IMR-90 (cell line): Measurements from ENCODE around the gene CASQ1. TPM values are rescaled to one million over a fixed set of nuclear protein-coding genes. Genes with fewer than 3 reads are reported as not detected.

Experiments used
- ATAC-seq: fragments of 200-7000 bp; cut with Tn5 transposase; 2 replicates; pipeline ENCODE4 v1.9.1; 2020; ENCODE audit warnings: low read depth, mild to moderate bottlenecking, moderate library complexity
- BruUV-seq: library from RNA; stranded (reverse); fragments of 400-500 nt; replicated peaks from 2 replicates; lab custom pipeline; 2021; lab: Mats Ljungman, UMichigan
- CTCF ChIA-PET: fragments of 300-600 bp; formaldehyde crosslinking; extraction: SDS; loops from one replicate; lab custom pipeline; 2021; ENCODE audit warnings: antibody characterized with exemption; lab: Yijun Ruan, JAX
- POLR2A ChIA-PET: fragments of 300-600 bp; sonication (Branson Sonifier 250); formaldehyde crosslinking; loops from one replicate; lab custom pipeline; 2022; ENCODE audit warnings: antibody characterized with exemption; ENCODE audit not compliant: unreplicated experiment; lab: Charles Lee
- DNase-seq: peaks from one replicate; pipeline ENCODE4 v3.0.0; 2013
- H2AFZ ChIP-seq: replicated peaks from 2 replicates; pipeline ENCODE3; 2013; ENCODE audit warnings: low read length, mild to moderate bottlenecking; ENCODE audit not compliant: poor library complexity
- H2AK5ac ChIP-seq: 2 replicates; pipeline ENCODE4 v1.6.1; 2013; ENCODE audit warnings: low read depth, low read length, inconsistent platforms
- H2AK9ac ChIP-seq: replicated peaks from 2 replicates; pipeline ENCODE3; 2013; ENCODE audit warnings: mild to moderate bottlenecking, low read depth, low read length, moderate library complexity; ENCODE audit not compliant: poor library complexity
- H2BK120ac ChIP-seq: 2 replicates; pipeline ENCODE4 v1.6.1; 2013; ENCODE audit warnings: low read depth, low read length, inconsistent platforms
- H2BK15ac ChIP-seq: 3 replicates; pipeline ENCODE4 v1.6.1; 2013; ENCODE audit warnings: low read depth, low read length, inconsistent platforms
- H2BK20ac ChIP-seq: 2 replicates; pipeline ENCODE4 v1.6.1; 2013; ENCODE audit warnings: low read depth, mild to moderate bottlenecking, inconsistent platforms, low read length, moderate library complexity
- H2BK5ac ChIP-seq: 2 replicates; pipeline ENCODE4 v1.6.1; 2013; ENCODE audit warnings: mild to moderate bottlenecking, low read depth, low read length, inconsistent platforms; ENCODE audit not compliant: poor library complexity, severe bottlenecking
- H3K14ac ChIP-seq: replicated peaks from 2 replicates; pipeline ENCODE4 v1.6.1; 2013; ENCODE audit warnings: low read depth, low read length, inconsistent platforms
- H3K18ac ChIP-seq: 2 replicates; pipeline ENCODE4 v1.6.1; 2013; ENCODE audit warnings: low read depth, low read length, control low read depth
- H3K23ac ChIP-seq: 2 replicates; pipeline ENCODE4 v1.6.1; 2013; ENCODE audit warnings: low read depth, low read length, inconsistent platforms
- H3K27ac ChIP-seq: 2 replicates; pipeline ENCODE4 v1.5.1; 2013; ENCODE audit warnings: mild to moderate bottlenecking, control low read depth, low read length; ENCODE audit not compliant: insufficient read depth
- H3K27me3 ChIP-seq: 2 replicates; pipeline ENCODE4 v1.6.1; 2013; ENCODE audit warnings: low read length; ENCODE audit not compliant: control insufficient read depth, insufficient read depth
- H3K36me3 ChIP-seq: 2 replicates; pipeline ENCODE4 v1.6.1; 2013; ENCODE audit warnings: low read length, mixed read lengths; ENCODE audit not compliant: control insufficient read depth, insufficient read depth
- H3K4ac ChIP-seq: 2 replicates; pipeline ENCODE4 v1.6.1; 2013; ENCODE audit warnings: low read depth, low read length, inconsistent platforms
- H3K4me1 ChIP-seq: 2 replicates; pipeline ENCODE4 v1.6.1; 2013; ENCODE audit warnings: low read length, mixed read lengths; ENCODE audit not compliant: control insufficient read depth, insufficient read depth
- H3K4me2 ChIP-seq: 2 replicates; pipeline ENCODE4 v1.6.1; 2013; ENCODE audit warnings: low read depth, mild to moderate bottlenecking, control low read depth, low read length, moderate library complexity
- H3K4me3 ChIP-seq: 2 replicates; pipeline ENCODE4 v1.5.1; 2013; ENCODE audit warnings: low read depth, mild to moderate bottlenecking, control low read depth, low read length, moderate library complexity; ENCODE audit not compliant: insufficient read depth
- H3K56ac ChIP-seq: 2 replicates; pipeline ENCODE4 v1.6.1; 2013; ENCODE audit warnings: low read length, inconsistent platforms; ENCODE audit not compliant: insufficient read depth; ENCODE audit errors: extremely low read depth
- H3K79me1 ChIP-seq, 2 experiments: 2 replicates each; pipeline ENCODE4 v1.6.1; 2013; ENCODE audit warnings: low read length in 2 of 2, inconsistent platforms in 1 of 2, low read depth in 1 of 2
- H3K9ac ChIP-seq: 2 replicates; pipeline ENCODE4 v1.6.1; 2013; ENCODE audit warnings: low read depth, low read length, control low read depth
- H3K9me1 ChIP-seq: 2 replicates; pipeline ENCODE4 v1.6.1; 2013; ENCODE audit warnings: low read length, inconsistent platforms; ENCODE audit not compliant: insufficient read depth
- H3K9me3 ChIP-seq: 2 replicates; pipeline ENCODE4 v1.6.1; 2013; ENCODE audit warnings: low read length; ENCODE audit not compliant: control insufficient read depth, insufficient read depth
- H4K20me1 ChIP-seq: 2 replicates; pipeline ENCODE4 v1.6.1; 2013; ENCODE audit warnings: low read length, inconsistent platforms; ENCODE audit not compliant: insufficient read depth
- H4K5ac ChIP-seq: 2 replicates; pipeline ENCODE4 v1.6.1; 2013; ENCODE audit warnings: mild to moderate bottlenecking, low read depth, low read length, control low read depth
- H4K8ac ChIP-seq, 2 experiments: 2 replicates each; pipeline ENCODE4 v1.6.1; 2013; ENCODE audit warnings: low read depth in 2 of 2, low read length in 2 of 2, control low read depth in 1 of 2, inconsistent platforms in 1 of 2
- H4K91ac ChIP-seq: 2 replicates; pipeline ENCODE4 v1.6.1; 2013; ENCODE audit warnings: low read depth, low read length, inconsistent platforms; ENCODE audit not compliant: insufficient read depth
- BHLHE40 ChIP-seq: fragments of 150-350 bp; IDR thresholded peaks from 2 replicates; pipeline ENCODE4 v1.6.1; 2016; ENCODE audit warnings: mild to moderate bottlenecking, low read depth, low read length
- CHD1 ChIP-seq: IDR thresholded peaks from 2 replicates; pipeline ENCODE4 v1.6.1; 2012; ENCODE audit warnings: low read depth, low read length, improper control_type of control experiment
- MAFK ChIP-seq: IDR thresholded peaks from 2 replicates; pipeline ENCODE4 v1.6.1; 2012; ENCODE audit warnings: low read depth, low read length, improper control_type of control experiment
- MXI1 ChIP-seq: IDR thresholded peaks from 2 replicates; pipeline ENCODE4 v1.6.1; 2012; ENCODE audit warnings: low read depth, mild to moderate bottlenecking, low read length, moderate library complexity, borderline replicate concordance
- NFE2L2 ChIP-seq: fragments of 150-350 bp; IDR thresholded peaks from 2 replicates; pipeline ENCODE4 v1.6.1; 2016; ENCODE audit warnings: low read depth, mild to moderate bottlenecking, low read length
- RAD21 ChIP-seq: IDR thresholded peaks from 2 replicates; pipeline ENCODE4 v1.6.1; 2012; ENCODE audit warnings: low read length, improper control_type of control experiment
- RFX5 ChIP-seq: IDR thresholded peaks from 2 replicates; pipeline ENCODE4 v1.8.0; 2012; ENCODE audit warnings: low read depth, mild to moderate bottlenecking, low read length, moderate library complexity
- SMC3 ChIP-seq: fragments of 150-350 bp; IDR thresholded peaks from 2 replicates; pipeline ENCODE4 v1.6.1; 2016; ENCODE audit warnings: low read depth, mild to moderate bottlenecking, antibody characterized with exemption, low read length, moderate library complexity
- WGBS, 2 experiments: methylation state at CpG; one replicate each; pipeline versions ENCODE4 v1.1.5 to v1.1.7; 2013; ENCODE audit warnings: missing lambda C conversion rate in 2 of 2; ENCODE audit not compliant: insufficient read length in 1 of 2; ENCODE audit errors: extremely low coverage in 2 of 2; 5-methylcytosine and 5-hydroxymethylcytosine counted together
- dilution Hi-C: fragments of 300-500 bp; cut with HindIII; formaldehyde crosslinking; loops from one replicate; pipeline ENCODE4 v1.14.3; 2018; ENCODE audit warnings: low sequenced_read_pairs; ENCODE audit not compliant: unreplicated experiment
- in situ Hi-C: fragments of 300-500 bp; cut with MboI; formaldehyde crosslinking; loops from 3 replicates; pipeline ENCODE4 v1.14.3; 2019; ENCODE audit warnings: low sequenced_read_pairs, inconsistent platforms, mixed read lengths
- intact Hi-C: fragments of 100-400 bp; cut with micrococcal nuclease; formaldehyde crosslinking; loops from 2 replicates; pipeline ENCODE4 v1.10.0; 2022
- polyA plus RNA-seq, 3 experiments: library from polyadenylated mRNA; depleted of rRNA; stranded (reverse); fragments of >200 nt; gene quantifications; 2 replicates each; pipeline ENCODE4 v1.2.3, GENCODE V29; 2012; ENCODE audit warnings: low replicate concordance in 1 of 3
- total RNA-seq: library from RNA; depleted of rRNA; stranded (reverse); fragments of >200 nt; gene quantifications from 2 replicates; pipeline ENCODE4 v1.2.3, GENCODE V29; 2012
- TF ChIP-seq, protein P1 (sequence below): conservative IDR thresholded peaks from 2 replicates; pipeline ENCODE4 v1.5.1; 2012; ENCODE audit warnings: mild to moderate bottlenecking, low read depth, low read length, improper control_type of control experiment
- TF ChIP-seq, protein P2 (sequence below): fragments of 150-350 bp; IDR thresholded peaks from 2 replicates; pipeline ENCODE4 v1.6.1; 2016; ENCODE audit warnings: low read depth, mild to moderate bottlenecking, low read length, moderate library complexity, borderline replicate concordance
- TF ChIP-seq, protein P3 (sequence below): fragments of 150-350 bp; IDR thresholded peaks from 2 replicates; pipeline ENCODE4 v1.6.1; 2017; ENCODE audit warnings: mild to moderate bottlenecking, antibody characterized with exemption, low read length, low read depth

The CASQ1 gene
- total and polyA plus RNA-seq, 2 of the 4 experiments (the other 2 are of a cell fraction): 0.18 to 0.21 TPM

DNA sequence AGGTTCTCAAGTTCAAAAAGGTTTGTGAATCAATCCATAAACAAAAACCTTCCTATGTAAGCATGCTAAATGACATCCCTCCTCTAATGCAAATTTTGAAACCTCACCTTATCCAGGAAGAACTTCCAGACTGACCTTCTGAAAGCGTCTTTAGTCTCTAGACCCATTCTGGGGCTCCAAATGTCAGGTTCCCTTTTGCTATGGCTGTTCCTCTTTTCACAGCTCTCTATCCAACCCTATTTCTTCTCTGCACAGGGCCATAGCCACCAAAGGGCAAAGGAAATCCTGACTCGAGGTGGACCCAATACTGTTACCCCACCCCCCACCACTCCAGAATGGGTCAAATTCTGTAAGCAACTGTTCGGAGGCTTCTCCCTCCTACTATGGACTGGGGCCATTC, 35.6 kb upstream of the CASQ1 start:
- ChIA-PET CTCF (no interaction called here), POLR2A (no interaction called here)
- H2AK9ac ChIP-seq: no peak overlapping the region
- dilution Hi-C loops (no loop called here), in situ Hi-C loops (no loop called here), intact Hi-C loops (no loop called here)
- no peaks in the 10 kb centered on the region for H3K36me3 ChIP-seq
- H4K8ac ChIP-seq: no peak overlapping the region
- no peak overlapping the region for H2AFZ ChIP-seq
- no peak overlapping the region for H2BK120ac ChIP-seq
- H3K4ac ChIP-seq: no peak overlapping the region
- no peak for ATAC-seq
- no peak for DNase-seq
- no peak overlapping the region for H2BK20ac ChIP-seq
- H4K20me1 ChIP-seq: no peaks in the 10 kb centered on the region
- H3K27me3 ChIP-seq: peaks cover 29% of the 10 kb centered on the region
- no peak overlapping the region for H2BK15ac ChIP-seq
- no peak overlapping the region for H3K18ac ChIP-seq
- no TSS peak for BruUV-seq
- no peak overlapping the region for H2BK5ac ChIP-seq
- no peak overlapping the region for H3K23ac ChIP-seq
- WGBS, 2 experiments: 78% methylated on average over 1 of the region's 3 CpGs; no CpG with 5 or more reads in 1 of the 2 experiments
- TF ChIP-seq NFE2L2 (no peak), MXI1 (no peak), RFX5 (no peak), RAD21 (no peak), CHD1 (no peak), SMC3 (no peak), BHLHE40 (no peak), MAFK (no peak)
- TF ChIP-seq, protein P1, sequence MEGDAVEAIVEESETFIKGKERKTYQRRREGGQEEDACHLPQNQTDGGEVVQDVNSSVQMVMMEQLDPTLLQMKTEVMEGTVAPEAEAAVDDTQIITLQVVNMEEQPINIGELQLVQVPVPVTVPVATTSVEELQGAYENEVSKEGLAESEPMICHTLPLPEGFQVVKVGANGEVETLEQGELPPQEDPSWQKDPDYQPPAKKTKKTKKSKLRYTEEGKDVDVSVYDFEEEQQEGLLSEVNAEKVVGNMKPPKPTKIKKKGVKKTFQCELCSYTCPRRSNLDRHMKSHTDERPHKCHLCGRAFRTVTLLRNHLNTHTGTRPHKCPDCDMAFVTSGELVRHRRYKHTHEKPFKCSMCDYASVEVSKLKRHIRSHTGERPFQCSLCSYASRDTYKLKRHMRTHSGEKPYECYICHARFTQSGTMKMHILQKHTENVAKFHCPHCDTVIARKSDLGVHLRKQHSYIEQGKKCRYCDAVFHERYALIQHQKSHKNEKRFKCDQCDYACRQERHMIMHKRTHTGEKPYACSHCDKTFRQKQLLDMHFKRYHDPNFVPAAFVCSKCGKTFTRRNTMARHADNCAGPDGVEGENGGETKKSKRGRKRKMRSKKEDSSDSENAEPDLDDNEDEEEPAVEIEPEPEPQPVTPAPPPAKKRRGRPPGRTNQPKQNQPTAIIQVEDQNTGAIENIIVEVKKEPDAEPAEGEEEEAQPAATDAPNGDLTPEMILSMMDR: no peak
- TF ChIP-seq, protein P2, sequence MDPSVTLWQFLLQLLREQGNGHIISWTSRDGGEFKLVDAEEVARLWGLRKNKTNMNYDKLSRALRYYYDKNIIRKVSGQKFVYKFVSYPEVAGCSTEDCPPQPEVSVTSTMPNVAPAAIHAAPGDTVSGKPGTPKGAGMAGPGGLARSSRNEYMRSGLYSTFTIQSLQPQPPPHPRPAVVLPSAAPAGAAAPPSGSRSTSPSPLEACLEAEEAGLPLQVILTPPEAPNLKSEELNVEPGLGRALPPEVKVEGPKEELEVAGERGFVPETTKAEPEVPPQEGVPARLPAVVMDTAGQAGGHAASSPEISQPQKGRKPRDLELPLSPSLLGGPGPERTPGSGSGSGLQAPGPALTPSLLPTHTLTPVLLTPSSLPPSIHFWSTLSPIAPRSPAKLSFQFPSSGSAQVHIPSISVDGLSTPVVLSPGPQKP: no peak
- TF ChIP-seq, protein P3, sequence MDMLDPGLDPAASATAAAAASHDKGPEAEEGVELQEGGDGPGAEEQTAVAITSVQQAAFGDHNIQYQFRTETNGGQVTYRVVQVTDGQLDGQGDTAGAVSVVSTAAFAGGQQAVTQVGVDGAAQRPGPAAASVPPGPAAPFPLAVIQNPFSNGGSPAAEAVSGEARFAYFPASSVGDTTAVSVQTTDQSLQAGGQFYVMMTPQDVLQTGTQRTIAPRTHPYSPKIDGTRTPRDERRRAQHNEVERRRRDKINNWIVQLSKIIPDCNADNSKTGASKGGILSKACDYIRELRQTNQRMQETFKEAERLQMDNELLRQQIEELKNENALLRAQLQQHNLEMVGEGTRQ: no peak
- H3K9ac ChIP-seq: no peak overlapping the region
- H3K14ac ChIP-seq: no peak overlapping the region
- H4K91ac ChIP-seq: no peak overlapping the region
- H3K9me1 ChIP-seq: no peaks in the 10 kb centered on the region
- no peak overlapping the region for H3K56ac ChIP-seq
- no peak overlapping the region for H2AK5ac ChIP-seq
- no peak overlapping the region for H4K5ac ChIP-seq
- H3K4me2 ChIP-seq: no peak overlapping the region
- no peak overlapping the region for H3K4me3 ChIP-seq
- no peaks in the 10 kb centered on the region for H3K79me1 ChIP-seq
- H3K27ac ChIP-seq: no peak overlapping the region
- no peaks in the 10 kb centered on the region for H3K4me1 ChIP-seq
- H3K9me3 ChIP-seq: no peaks in the 10 kb centered on the region
